ELF-1 (cell line): ENCODE results near the gene GLIS1.
A peak's percentile ranks its signal among the peaks of the same experiment; 100 is the strongest.

Source experiments
- DNase-seq: peaks from one replicate; pipeline ENCODE4 v3.0.0-alpha.2; 2016; ENCODE audit warnings: low read depth, low spot score

GLIS1 gene

GRCh38 chr1:53718443-53718842 lies 20.5 kb downstream of the GLIS1 start:
- DNase-seq: no peak

- no peak for DNase-seq
Measured at GRCh38 chr1:53717025-53717804, 21.7 kb downstream of the GLIS1 start.

GRCh38 chr1:53716150-53716549 lies 22.8 kb downstream of the GLIS1 start:
- DNase-seq: no peak

- DNase-seq: peak; percentile 75
Measured at GRCh38 chr1:53715478-53715877, 23.5 kb downstream of the GLIS1 start.

- no peak for DNase-seq
Measured at GRCh38 chr1:53712276-53712675, 26.7 kb downstream of the GLIS1 start.

- DNase-seq: no peak
Measured at GRCh38 chr1:53710584-53710983, 28.4 kb downstream of the GLIS1 start.

- DNase-seq: no peak
Measured at GRCh38 chr1:53708687-53709086, 30.3 kb downstream of the GLIS1 start.

- no peak for DNase-seq
Measured at GRCh38 chr1:53706356-53706755, 32.6 kb downstream of the GLIS1 start.

- DNase-seq: no peak
Measured at GRCh38 chr1:53705446-53706096, 33.4 kb downstream of the GLIS1 start.

- peak; percentile 39 for DNase-seq
Measured at GRCh38 chr1:53704804-53705445, 34.0 kb downstream of the GLIS1 start.

GRCh38 chr1:53704304-53704703 lies 34.7 kb downstream of the GLIS1 start:
- no peak for DNase-seq

- DNase-seq: no peak
Measured at GRCh38 chr1:53703174-53703573, 35.8 kb downstream of the GLIS1 start.

- DNase-seq: peak; percentile 15
Measured at GRCh38 chr1:53702341-53702740, 36.6 kb downstream of the GLIS1 start.

GRCh38 chr1:53700776-53701175 lies 38.2 kb downstream of the GLIS1 start:
- DNase-seq: no peak

- no peak for DNase-seq
Measured at GRCh38 chr1:53699981-53700380, 39.0 kb downstream of the GLIS1 start.

GRCh38 chr1:53698384-53698980 lies 40.5 kb downstream of the GLIS1 start:
- DNase-seq: no peak

- peak; percentile 21 for DNase-seq
Measured at GRCh38 chr1:53697721-53698383, 41.1 kb downstream of the GLIS1 start.

- no peak for DNase-seq
Measured at GRCh38 chr1:53696990-53697389, 42.0 kb downstream of the GLIS1 start.

- DNase-seq: no peak
Measured at GRCh38 chr1:53696571-53696970, 42.4 kb downstream of the GLIS1 start.

GRCh38 chr1:53696051-53696450 lies 42.9 kb downstream of the GLIS1 start:
- DNase-seq: no peak

- DNase-seq: no peak
Measured at GRCh38 chr1:53695116-53695515, 43.8 kb downstream of the GLIS1 start.

- no peak for DNase-seq
Measured at GRCh38 chr1:53694718-53695091, 44.3 kb downstream of the GLIS1 start.
